Memory B cell (primary cell): ENCODE data around the gene ATP13A1.
A peak's percentile ranks its signal among the peaks of the same experiment; 100 is the strongest.
"Not testable (repeated sequence)": the region's sequence is repeated elsewhere in the genome, so short reads cannot be mapped to it uniquely, and the experiment has no call there.

ENCODE experiments used
- ATAC-seq: fragments of 150-1000 bp; cut with Tn5 transposase; 2 replicates; pipeline ENCODE4 v1.10.0; 2021; ENCODE audit warnings: low read depth, mild to moderate bottlenecking, moderate library complexity
- DNase-seq, 2 donors: peaks; one replicate each; pipeline ENCODE4 v3.0.0; 2022; ENCODE audit warnings: low spot score in 2 of 2
- H3K27ac Mint-ChIP-seq: one replicate; pipeline ENCODE4 v1.8.0; 2022; ENCODE audit warnings: mild to moderate bottlenecking, moderate library complexity, mixed read lengths
- H3K27me3 Mint-ChIP-seq: one replicate; pipeline ENCODE4 v1.8.0; 2022; ENCODE audit warnings: mixed read lengths
- H3K36me3 Mint-ChIP-seq: one replicate; pipeline ENCODE4 v1.8.0; 2022; ENCODE audit warnings: mild to moderate bottlenecking, mixed read lengths
- H3K4me1 Mint-ChIP-seq: one replicate; pipeline ENCODE4 v1.8.0; 2022; ENCODE audit warnings: mixed read lengths
- H3K4me3 Mint-ChIP-seq: one replicate; pipeline ENCODE4 v1.8.0; 2022; ENCODE audit warnings: mild to moderate bottlenecking, moderate library complexity, mixed read lengths
- H3K9me3 Mint-ChIP-seq: one replicate; pipeline ENCODE4 v1.8.0; 2022; ENCODE audit warnings: mixed read lengths

The ATP13A1 gene

GRCh38 chr19:19606021-19606420, 57.5 kb downstream of the ATP13A1 start:
- Mint-ChIP-seq H3K9me3 (no peaks in the 10 kb centered on the region), H3K4me3 (no peak overlapping the region), H3K27ac (no peak overlapping the region), H3K4me1 (peaks cover 5% of the 10 kb centered on the region), H3K36me3 (peaks cover 3% of the 10 kb centered on the region), H3K27me3 (no peaks in the 10 kb centered on the region)
- no peak for DNase-seq
- ATAC-seq: no peak

- no peak overlapping the region for H3K27ac Mint-ChIP-seq
- DNase-seq (no peak), ATAC-seq (no peak)
- no peaks in the 10 kb centered on the region for H3K36me3 Mint-ChIP-seq
- H3K4me1 Mint-ChIP-seq: peaks cover 14% of the 10 kb centered on the region
- H3K27me3 Mint-ChIP-seq: no peaks in the 10 kb centered on the region
- no peak overlapping the region for H3K4me3 Mint-ChIP-seq
- H3K9me3 Mint-ChIP-seq: no peaks in the 10 kb centered on the region
These were observed 60.7 kb downstream of the ATP13A1 start for GRCh38 chr19:19602713-19603324.

GRCh38 chr19:19602136-19602712, 61.3 kb downstream of the ATP13A1 start:
- no peaks in the 10 kb centered on the region for H3K27me3 Mint-ChIP-seq
- no peaks in the 10 kb centered on the region for H3K9me3 Mint-ChIP-seq
- peaks cover 20% of the 10 kb centered on the region for H3K4me1 Mint-ChIP-seq
- no peak overlapping the region for H3K27ac Mint-ChIP-seq
- DNase-seq (no peak), ATAC-seq (no peak)
- H3K36me3 Mint-ChIP-seq: no peaks in the 10 kb centered on the region
- H3K4me3 Mint-ChIP-seq: no peak overlapping the region

- no peaks in the 10 kb centered on the region for H3K36me3 Mint-ChIP-seq
- H3K27me3 Mint-ChIP-seq: no peaks in the 10 kb centered on the region
- ATAC-seq (no peak), DNase-seq (no peak)
- H3K27ac Mint-ChIP-seq: peak overlapping the region; percentile 62
- no peaks in the 10 kb centered on the region for H3K9me3 Mint-ChIP-seq
- H3K4me3 Mint-ChIP-seq: no peak overlapping the region
- H3K4me1 Mint-ChIP-seq: peaks cover 22% of the 10 kb centered on the region
These were observed 62.6 kb downstream of the ATP13A1 start for GRCh38 chr19:19600793-19601330.

GRCh38 chr19:19598728-19599451, 64.6 kb downstream of the ATP13A1 start:
- H3K27ac Mint-ChIP-seq: peak overlapping the region; percentile 94
- peaks cover 30% of the 10 kb centered on the region for H3K4me1 Mint-ChIP-seq
- ATAC-seq: peak; percentile 42
- not testable (repeated sequence) for DNase-seq, H3K27me3 Mint-ChIP-seq, H3K9me3 Mint-ChIP-seq, H3K36me3 Mint-ChIP-seq
- peak overlapping the region; percentile 69 for H3K4me3 Mint-ChIP-seq

- no peaks in the 10 kb centered on the region for H3K36me3 Mint-ChIP-seq
- H3K4me3 Mint-ChIP-seq: peak overlapping the region; percentile 69
- peak; percentile 85 for ATAC-seq
- DNase-seq: peak; percentile 29 to 41
- no peaks in the 10 kb centered on the region for H3K27me3 Mint-ChIP-seq
- peak overlapping the region; percentile 94 for H3K27ac Mint-ChIP-seq
- peaks cover 30% of the 10 kb centered on the region for H3K4me1 Mint-ChIP-seq
- H3K9me3 Mint-ChIP-seq: no peaks in the 10 kb centered on the region
These were observed 65.6 kb downstream of the ATP13A1 start for GRCh38 chr19:19597809-19598306.
